HEK293 (cell line): Measurements from ENCODE around the gene PAXX.

Experiments used
- FEZF1 ChIP-seq: fragments of 450-650 bp; formaldehyde crosslinking; IDR thresholded peaks from 2 replicates; pipeline ENCODE4 v1.5.1; 2016; ENCODE audit warnings: missing biosample characterization, missing genetic modification characterization
- GLI4 ChIP-seq: fragments of 450-650 bp; formaldehyde crosslinking; IDR thresholded peaks from 2 replicates; pipeline ENCODE4 v1.5.1; 2016; ENCODE audit warnings: missing biosample characterization, missing genetic modification characterization
- KLF10 ChIP-seq: fragments of 450-650 bp; IDR thresholded peaks from 2 replicates; pipeline ENCODE4 v1.5.1; 2018; ENCODE audit warnings: missing biosample characterization, mild to moderate bottlenecking, missing genetic modification characterization
- MYNN ChIP-seq: fragments of 450-650 bp; formaldehyde crosslinking; IDR thresholded peaks from 2 replicates; pipeline ENCODE4 v1.5.1; 2016; ENCODE audit warnings: missing biosample characterization, missing genetic modification characterization, borderline replicate concordance
- MZF1 ChIP-seq: fragments of 450-650 bp; formaldehyde crosslinking; IDR thresholded peaks from 2 replicates; pipeline ENCODE4 v1.5.1; 2017; ENCODE audit warnings: missing biosample characterization, missing genetic modification characterization, borderline replicate concordance
- ZBTB17 ChIP-seq: fragments of 450-650 bp; formaldehyde crosslinking; IDR thresholded peaks from 2 replicates; pipeline ENCODE4 v1.5.1; 2016; ENCODE audit warnings: missing biosample characterization, missing genetic modification characterization
- ZBTB21 ChIP-seq: fragments of 450-650 bp; formaldehyde crosslinking; IDR thresholded peaks from 2 replicates; pipeline ENCODE4 v1.5.1; 2017; ENCODE audit warnings: missing biosample characterization, missing genetic modification characterization
- ZBTB8A ChIP-seq: fragments of 450-650 bp; formaldehyde crosslinking; IDR thresholded peaks from 2 replicates; pipeline ENCODE4 v1.5.1; 2016; ENCODE audit warnings: missing biosample characterization, missing genetic modification characterization
- ZNF138 ChIP-seq: fragments of 450-650 bp; formaldehyde crosslinking; IDR thresholded peaks from 2 replicates; pipeline ENCODE4 v1.5.1; 2016; ENCODE audit warnings: missing biosample characterization, missing genetic modification characterization, borderline replicate concordance
- ZNF16 ChIP-seq: fragments of 450-650 bp; formaldehyde crosslinking; IDR thresholded peaks from 2 replicates; pipeline ENCODE4 v1.5.1; 2016; ENCODE audit warnings: low read depth, missing biosample characterization, missing genetic modification characterization
- ZNF211 ChIP-seq: fragments of 450-650 bp; formaldehyde crosslinking; IDR thresholded peaks from 2 replicates; pipeline ENCODE4 v1.5.1; 2016; ENCODE audit warnings: low read depth, missing biosample characterization, missing genetic modification characterization
- ZNF239 ChIP-seq: fragments of 450-650 bp; formaldehyde crosslinking; IDR thresholded peaks from 2 replicates; pipeline ENCODE4 v1.5.1; 2016; ENCODE audit warnings: missing biosample characterization, missing genetic modification characterization
- ZNF292 ChIP-seq: fragments of 450-650 bp; formaldehyde crosslinking; IDR thresholded peaks from 2 replicates; pipeline ENCODE4 v1.5.1; 2016; ENCODE audit warnings: low read depth, missing biosample characterization, missing genetic modification characterization, borderline replicate concordance
- ZNF558 ChIP-seq: fragments of 450-650 bp; formaldehyde crosslinking; IDR thresholded peaks from 2 replicates; pipeline ENCODE4 v1.5.1; 2016; ENCODE audit warnings: missing biosample characterization, missing genetic modification characterization
- ZNF561 ChIP-seq: fragments of 450-650 bp; IDR thresholded peaks from 2 replicates; pipeline ENCODE4 v1.5.1; 2018; ENCODE audit warnings: missing biosample characterization, missing genetic modification characterization, borderline replicate concordance
- ZNF621 ChIP-seq: fragments of 450-650 bp; formaldehyde crosslinking; IDR thresholded peaks from 2 replicates; pipeline ENCODE4 v1.5.1; 2017; ENCODE audit warnings: missing biosample characterization, missing genetic modification characterization
- ZNF624 ChIP-seq: fragments of 450-650 bp; formaldehyde crosslinking; IDR thresholded peaks from 2 replicates; pipeline ENCODE4 v1.5.1; 2017; ENCODE audit warnings: missing biosample characterization, missing genetic modification characterization
- ZNF660 ChIP-seq: fragments of 450-650 bp; IDR thresholded peaks from 2 replicates; pipeline ENCODE4 v1.5.1; 2018; ENCODE audit warnings: missing biosample characterization, mild to moderate bottlenecking, missing genetic modification characterization
- ZNF768 ChIP-seq: fragments of 450-650 bp; formaldehyde crosslinking; IDR thresholded peaks from 2 replicates; pipeline ENCODE4 v1.5.1; 2018; ENCODE audit warnings: missing biosample characterization, mild to moderate bottlenecking, missing genetic modification characterization
- ZNF785 ChIP-seq: fragments of 450-650 bp; formaldehyde crosslinking; IDR thresholded peaks from 2 replicates; pipeline ENCODE4 v1.5.1; 2016; ENCODE audit warnings: missing biosample characterization, missing genetic modification characterization
- ZNF837 ChIP-seq: fragments of 450-650 bp; formaldehyde crosslinking; IDR thresholded peaks from 2 replicates; pipeline ENCODE4 v1.5.1; 2016; ENCODE audit warnings: missing biosample characterization, missing genetic modification characterization
- TF ChIP-seq, protein P1 (sequence below): fragments of 450-650 bp; formaldehyde crosslinking; IDR thresholded peaks from 2 replicates; pipeline ENCODE4 v1.5.1; 2016; ENCODE audit warnings: missing biosample characterization, missing genetic modification characterization
- TF ChIP-seq, protein P2 (sequence below): fragments of 450-650 bp; formaldehyde crosslinking; IDR thresholded peaks from 2 replicates; pipeline ENCODE4 v1.5.1; 2016; ENCODE audit warnings: missing biosample characterization, missing genetic modification characterization
- TF ChIP-seq, protein P3 (sequence below): fragments of 450-650 bp; formaldehyde crosslinking; conservative IDR thresholded peaks from 2 replicates; pipeline ENCODE4 v1.5.1; 2016; ENCODE audit warnings: low read depth, missing biosample characterization, missing genetic modification characterization
- TF ChIP-seq, protein P4 (sequence below): fragments of 450-650 bp; formaldehyde crosslinking; IDR thresholded peaks from 2 replicates; pipeline ENCODE4 v1.5.1; 2016; ENCODE audit warnings: missing biosample characterization, missing genetic modification characterization

PAXX gene

DNA sequence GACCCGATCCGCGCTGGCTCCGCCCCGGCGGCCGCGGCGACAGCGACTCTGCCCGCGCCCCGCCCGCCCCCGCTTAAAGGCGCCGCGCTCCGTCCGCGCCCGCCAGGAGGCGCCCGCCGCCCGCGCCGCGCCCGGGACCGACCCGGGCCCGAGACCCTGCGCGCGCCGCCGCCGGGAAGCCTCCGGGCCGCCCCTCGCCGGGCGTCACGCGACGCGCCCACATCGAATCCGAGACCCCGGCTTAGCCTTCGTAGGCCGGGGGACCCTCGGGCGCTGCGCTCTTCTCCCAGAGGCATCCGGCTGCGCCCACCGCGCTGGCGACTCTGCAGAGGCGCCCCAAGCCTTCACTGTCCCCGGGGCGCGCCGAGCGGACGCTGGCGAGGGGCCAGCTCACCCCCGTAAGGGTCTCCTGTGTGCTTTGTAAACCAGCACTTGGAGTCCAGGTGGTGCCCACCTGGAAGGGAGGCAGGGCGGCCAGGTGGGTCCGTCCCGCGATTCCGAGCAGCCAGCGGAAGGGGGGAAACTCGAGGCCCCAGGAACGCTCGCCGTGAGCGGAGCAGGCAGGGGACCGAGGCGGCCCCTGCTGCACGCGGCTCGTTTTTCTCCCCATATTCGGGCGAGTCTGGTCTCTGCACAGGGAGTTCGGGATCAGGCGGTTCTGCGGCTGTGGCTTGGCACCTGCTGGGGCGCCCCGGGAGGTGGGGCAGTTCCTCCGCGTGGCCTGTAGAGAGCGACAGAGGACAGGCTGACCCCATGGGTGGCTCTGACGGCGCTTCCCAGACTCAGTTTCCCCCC is 36.2 kb downstream of the PAXX start (continued):
- TF ChIP-seq ZNF16 (no peak), GLI4 (no peak), ZNF558 (no peak), ZNF837 (tag by site-specific recombination) (no peak), MZF1 (tag by site-specific recombination) (no peak), ZNF621 (tag by site-specific recombination) (no peak), ZNF292 (tag by site-specific recombination) (no peak), ZNF138 (no peak), MYNN (tag by site-specific recombination) (no peak), ZBTB21 (no peak), ZNF660 (tag by site-specific recombination) (no peak), ZNF785 (no peak), ZNF211 (no peak), KLF10 (tag by site-specific recombination) (0 out of 2 replicates have a peak, but pooled peaks have one; percentile 34), ZBTB17 (peak; percentile 77), ZBTB8A (tag by site-specific recombination) (peak; percentile 97), ZNF768 (tag by site-specific recombination) (no peak), ZNF239 (no peak), ZNF624 (tag by site-specific recombination) (no peak), FEZF1 (tag by site-specific recombination) (no peak), ZNF561 (no peak)
- TF ChIP-seq, protein P1, sequence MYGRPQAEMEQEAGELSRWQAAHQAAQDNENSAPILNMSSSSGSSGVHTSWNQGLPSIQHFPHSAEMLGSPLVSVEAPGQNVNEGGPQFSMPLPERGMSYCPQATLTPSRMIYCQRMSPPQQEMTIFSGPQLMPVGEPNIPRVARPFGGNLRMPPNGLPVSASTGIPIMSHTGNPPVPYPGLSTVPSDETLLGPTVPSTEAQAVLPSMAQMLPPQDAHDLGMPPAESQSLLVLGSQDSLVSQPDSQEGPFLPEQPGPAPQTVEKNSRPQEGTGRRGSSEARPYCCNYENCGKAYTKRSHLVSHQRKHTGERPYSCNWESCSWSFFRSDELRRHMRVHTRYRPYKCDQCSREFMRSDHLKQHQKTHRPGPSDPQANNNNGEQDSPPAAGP (tag by site-specific recombination) = peak; percentile 64; the same call in 1 of the 2 replicates
- TF ChIP-seq, protein P2, sequence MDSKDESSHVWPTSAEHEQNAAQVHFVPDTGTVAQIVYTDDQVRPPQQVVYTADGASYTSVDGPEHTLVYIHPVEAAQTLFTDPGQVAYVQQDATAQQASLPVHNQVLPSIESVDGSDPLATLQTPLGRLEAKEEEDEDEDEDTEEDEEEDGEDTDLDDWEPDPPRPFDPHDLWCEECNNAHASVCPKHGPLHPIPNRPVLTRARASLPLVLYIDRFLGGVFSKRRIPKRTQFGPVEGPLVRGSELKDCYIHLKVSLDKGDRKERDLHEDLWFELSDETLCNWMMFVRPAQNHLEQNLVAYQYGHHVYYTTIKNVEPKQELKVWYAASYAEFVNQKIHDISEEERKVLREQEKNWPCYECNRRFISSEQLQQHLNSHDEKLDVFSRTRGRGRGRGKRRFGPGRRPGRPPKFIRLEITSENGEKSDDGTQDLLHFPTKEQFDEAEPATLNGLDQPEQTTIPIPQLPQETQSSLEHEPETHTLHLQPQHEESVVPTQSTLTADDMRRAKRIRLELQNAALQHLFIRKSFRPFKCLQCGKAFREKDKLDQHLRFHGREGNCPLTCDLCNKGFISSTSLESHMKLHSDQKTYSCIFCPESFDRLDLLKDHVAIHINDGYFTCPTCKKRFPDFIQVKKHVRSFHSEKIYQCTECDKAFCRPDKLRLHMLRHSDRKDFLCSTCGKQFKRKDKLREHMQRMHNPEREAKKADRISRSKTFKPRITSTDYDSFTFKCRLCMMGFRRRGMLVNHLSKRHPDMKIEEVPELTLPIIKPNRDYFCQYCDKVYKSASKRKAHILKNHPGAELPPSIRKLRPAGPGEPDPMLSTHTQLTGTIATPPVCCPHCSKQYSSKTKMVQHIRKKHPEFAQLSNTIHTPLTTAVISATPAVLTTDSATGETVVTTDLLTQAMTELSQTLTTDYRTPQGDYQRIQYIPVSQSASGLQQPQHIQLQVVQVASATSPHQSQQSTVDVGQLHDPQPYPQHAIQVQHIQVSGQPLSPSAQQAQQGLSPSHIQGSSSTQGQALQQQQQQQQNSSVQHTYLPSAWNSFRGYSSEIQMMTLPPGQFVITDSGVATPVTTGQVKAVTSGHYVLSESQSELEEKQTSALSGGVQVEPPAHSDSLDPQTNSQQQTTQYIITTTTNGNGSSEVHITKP (tag by site-specific recombination) = peak; percentile 61
- TF ChIP-seq, protein P3, sequence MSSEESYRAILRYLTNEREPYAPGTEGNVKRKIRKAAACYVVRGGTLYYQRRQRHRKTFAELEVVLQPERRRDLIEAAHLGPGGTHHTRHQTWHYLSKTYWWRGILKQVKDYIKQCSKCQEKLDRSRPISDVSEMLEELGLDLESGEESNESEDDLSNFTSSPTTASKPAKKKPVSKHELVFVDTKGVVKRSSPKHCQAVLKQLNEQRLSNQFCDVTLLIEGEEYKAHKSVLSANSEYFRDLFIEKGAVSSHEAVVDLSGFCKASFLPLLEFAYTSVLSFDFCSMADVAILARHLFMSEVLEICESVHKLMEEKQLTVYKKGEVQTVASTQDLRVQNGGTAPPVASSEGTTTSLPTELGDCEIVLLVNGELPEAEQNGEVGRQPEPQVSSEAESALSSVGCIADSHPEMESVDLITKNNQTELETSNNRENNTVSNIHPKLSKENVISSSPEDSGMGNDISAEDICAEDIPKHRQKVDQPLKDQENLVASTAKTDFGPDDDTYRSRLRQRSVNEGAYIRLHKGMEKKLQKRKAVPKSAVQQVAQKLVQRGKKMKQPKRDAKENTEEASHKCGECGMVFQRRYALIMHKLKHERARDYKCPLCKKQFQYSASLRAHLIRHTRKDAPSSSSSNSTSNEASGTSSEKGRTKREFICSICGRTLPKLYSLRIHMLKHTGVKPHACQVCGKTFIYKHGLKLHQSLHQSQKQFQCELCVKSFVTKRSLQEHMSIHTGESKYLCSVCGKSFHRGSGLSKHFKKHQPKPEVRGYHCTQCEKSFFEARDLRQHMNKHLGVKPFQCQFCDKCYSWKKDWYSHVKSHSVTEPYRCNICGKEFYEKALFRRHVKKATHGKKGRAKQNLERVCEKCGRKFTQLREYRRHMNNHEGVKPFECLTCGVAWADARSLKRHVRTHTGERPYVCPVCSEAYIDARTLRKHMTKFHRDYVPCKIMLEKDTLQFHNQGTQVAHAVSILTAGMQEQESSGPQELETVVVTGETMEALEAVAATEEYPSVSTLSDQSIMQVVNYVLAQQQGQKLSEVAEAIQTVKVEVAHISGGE (tag by site-specific recombination) = no peak; the same call in 1 of the 2 replicates
- TF ChIP-seq, protein P4, sequence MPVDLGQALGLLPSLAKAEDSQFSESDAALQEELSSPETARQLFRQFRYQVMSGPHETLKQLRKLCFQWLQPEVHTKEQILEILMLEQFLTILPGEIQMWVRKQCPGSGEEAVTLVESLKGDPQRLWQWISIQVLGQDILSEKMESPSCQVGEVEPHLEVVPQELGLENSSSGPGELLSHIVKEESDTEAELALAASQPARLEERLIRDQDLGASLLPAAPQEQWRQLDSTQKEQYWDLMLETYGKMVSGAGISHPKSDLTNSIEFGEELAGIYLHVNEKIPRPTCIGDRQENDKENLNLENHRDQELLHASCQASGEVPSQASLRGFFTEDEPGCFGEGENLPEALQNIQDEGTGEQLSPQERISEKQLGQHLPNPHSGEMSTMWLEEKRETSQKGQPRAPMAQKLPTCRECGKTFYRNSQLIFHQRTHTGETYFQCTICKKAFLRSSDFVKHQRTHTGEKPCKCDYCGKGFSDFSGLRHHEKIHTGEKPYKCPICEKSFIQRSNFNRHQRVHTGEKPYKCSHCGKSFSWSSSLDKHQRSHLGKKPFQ (tag by site-specific recombination) = no peak
